ENCODE data around the gene PLLP. TPM values are rescaled to one million over a fixed set of nuclear protein-coding genes. Genes with fewer than 3 reads are reported as not detected.
"Not testable (repeated sequence)": the region's sequence is repeated elsewhere in the genome, so short reads cannot be mapped to it uniquely, and the experiment has no call there.

Gene PLLP
- total and polyA plus RNA-seq, 10 donors = 4.7 to 53.1 (median 17.2) TPM

DNA sequence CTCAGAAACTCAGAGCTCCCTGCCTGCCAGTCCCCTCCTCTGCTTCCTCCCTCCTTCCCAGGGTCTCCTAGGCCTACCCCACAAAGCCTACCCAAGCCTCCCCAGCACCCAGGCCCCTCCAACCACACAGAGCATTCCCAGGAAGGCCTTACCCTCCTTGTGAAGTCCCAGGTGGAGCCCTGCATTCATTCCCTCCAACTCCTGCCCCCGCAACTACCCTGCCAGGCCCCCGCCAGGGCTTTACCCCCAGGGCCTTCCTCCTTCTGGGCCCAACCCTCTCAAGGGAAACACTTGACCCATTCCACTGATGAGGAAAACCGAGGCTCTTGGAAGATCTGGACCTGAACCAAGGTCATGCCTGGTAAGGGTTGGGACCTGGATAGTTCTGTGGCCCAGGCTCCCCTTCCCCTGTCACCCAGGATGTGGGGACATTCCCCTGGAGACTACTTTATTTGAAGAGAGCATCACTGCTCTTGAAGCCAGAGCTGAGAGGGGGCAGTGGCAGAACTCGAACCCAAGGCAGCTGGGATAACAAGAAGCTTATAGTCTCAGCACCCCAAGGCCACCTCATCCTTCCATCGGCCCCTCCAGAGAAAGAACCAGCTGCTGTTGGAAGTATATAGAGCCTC is 12.5 kb downstream of the PLLP start:
- DNase-seq = no peak

GRCh38 chr16:57271063-57271345 is 13.5 kb downstream of the PLLP start:
- H3K9me3 ChIP-seq = no peaks in the 10 kb centered on the region
- 89 to 96% (median 96%) methylated on average over 4 to 7 of the region's 7 CpGs for WGBS, 5 donors
- DNase-seq = no peak
- intact Hi-C loops (cut with DNase I; ENCODE audit: low total_unique reads) = no loop called here
- peaks cover 0 to 59% (median 16%) of the 10 kb centered on the region in 6 donors for H3K4me1 ChIP-seq
- TF ChIP-seq POLR2A (IDR thresholded peaks at IDR 0.05) (no peak), POLR2AphosphoS5 (IDR thresholded peaks at IDR 0.05) (no peak)
- H3K27ac ChIP-seq = no peak overlapping the region
- H3K4me3 ChIP-seq = no peak overlapping the region
- H3K36me3 ChIP-seq = no peaks in the 10 kb centered on the region
- H3K27me3 ChIP-seq (replicated peaks in 1 of 7) = no peaks in the 10 kb centered on the region

More for the DNA sequence above, 12.5 kb downstream of the PLLP start:
- Histone ChIP-seq H3K27me3 (replicated peaks in 1 of 7) (no peaks in the 10 kb centered on the region), H3K9me3 (no peaks in the 10 kb centered on the region), H3K4me3 (no peak overlapping the region), H3K36me3 (no peaks in the 10 kb centered on the region), H3K4me1 (peaks cover 0 to 59% (median 16%) of the 10 kb centered on the region in 6 donors), H3K27ac (no peak overlapping the region)
- 72 to 89% (median 87%) methylated on average over 4 to 5 of the region's 5 CpGs for WGBS, 5 donors
- intact Hi-C loops (cut with DNase I; ENCODE audit: low total_unique reads) = no loop called here
- no peak for TF ChIP-seq POLR2AphosphoS5 (IDR thresholded peaks at IDR 0.05)
- TF ChIP-seq CTCF (IDR thresholded peaks at IDR 0.05 in 8 of 11, conservative IDR thresholded peaks at IDR 0.05 in 3 of 11) = no peak
- no peak for TF ChIP-seq POLR2A (IDR thresholded peaks at IDR 0.05)

GRCh38 chr16:57270221-57271062 is 14.0 kb downstream of the PLLP start:
- DNase-seq = no peak
- Histone ChIP-seq H3K4me1 (peaks cover 0 to 59% (median 16%) of the 10 kb centered on the region in 6 donors), H3K9me3 (no peaks in the 10 kb centered on the region), H3K27ac (peak overlapping the region in 3 of 8 donors; percentile 56 to 70 (median 58)), H3K4me3 (no peak overlapping the region), H3K27me3 (replicated peaks in 1 of 7) (no peaks in the 10 kb centered on the region), H3K36me3 (no peaks in the 10 kb centered on the region)
- 82 to 87% (median 85%) methylated on average over 19 to 25 of the region's 25 CpGs for WGBS, 5 donors
- intact Hi-C loops (cut with DNase I; ENCODE audit: low total_unique reads) = no loop called here
- no peak for TF ChIP-seq CTCF (IDR thresholded peaks at IDR 0.05 in 8 of 11, conservative IDR thresholded peaks at IDR 0.05 in 3 of 11)
- TF ChIP-seq POLR2AphosphoS5 (IDR thresholded peaks at IDR 0.05) = no peak
- TF ChIP-seq POLR2A (IDR thresholded peaks at IDR 0.05) = no peak

DNA sequence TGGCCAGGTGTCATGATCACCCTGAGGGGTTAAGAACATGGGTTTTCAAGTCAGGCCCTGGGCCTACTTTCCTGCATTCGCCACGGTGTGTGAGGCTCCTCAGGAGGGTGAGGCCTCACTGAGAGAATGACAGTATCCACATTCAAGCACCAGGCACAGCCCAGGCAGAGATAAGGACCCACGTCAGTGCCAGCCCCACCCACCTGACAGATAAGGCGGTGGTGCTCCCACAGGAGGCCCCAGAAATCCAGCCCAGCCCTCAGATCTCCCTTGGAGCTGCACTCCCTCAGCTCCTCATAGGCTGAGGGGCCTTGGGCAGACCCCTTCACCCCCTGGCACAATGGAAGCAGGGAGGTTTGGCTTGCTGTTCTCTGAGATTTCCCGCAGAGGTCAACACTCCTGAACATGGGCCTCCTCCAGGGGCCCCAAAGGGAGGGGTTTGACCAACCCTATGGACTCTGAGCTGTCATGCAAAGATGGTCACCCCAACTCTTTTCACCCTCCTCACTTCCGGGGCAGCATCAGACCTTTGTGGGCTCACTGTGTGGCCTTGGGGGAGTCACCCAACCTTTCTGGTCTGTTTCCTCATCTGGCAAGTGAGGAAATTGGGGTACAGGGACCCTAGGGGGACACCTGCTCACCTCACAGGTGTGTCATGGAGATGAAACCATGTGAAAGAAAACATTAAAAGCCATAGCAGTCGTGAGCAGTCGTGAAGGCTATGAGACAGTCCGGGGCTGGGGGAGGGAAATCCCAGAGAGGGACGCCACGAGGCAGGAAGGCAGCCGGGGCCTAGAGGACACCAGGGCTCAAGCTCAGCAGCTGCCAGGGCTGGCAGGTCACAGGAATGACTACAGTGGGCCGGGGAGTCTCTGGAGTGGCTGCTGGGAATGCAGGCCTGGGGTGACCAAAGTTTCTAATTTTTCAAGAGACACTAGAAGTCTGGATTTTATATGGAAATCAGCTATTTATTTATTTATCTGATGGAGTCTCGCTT is 15.4 kb downstream of the PLLP start:
- no peaks in the 10 kb centered on the region for H3K9me3 ChIP-seq
- H3K4me3 ChIP-seq = no peak overlapping the region
- TF ChIP-seq CTCF (IDR thresholded peaks at IDR 0.05 in 8 of 11, conservative IDR thresholded peaks at IDR 0.05 in 3 of 11) (no peak), POLR2AphosphoS5 (IDR thresholded peaks at IDR 0.05) (peak in 1 of 3 donors; percentile 63), POLR2A (IDR thresholded peaks at IDR 0.05) (no peak)
- no peaks in the 10 kb centered on the region for H3K27me3 ChIP-seq (replicated peaks in 1 of 7)
- H3K27ac ChIP-seq = peak overlapping the region in 5 of 8 donors; percentile 11 to 70 (median 56)
- no peaks in the 10 kb centered on the region for H3K36me3 ChIP-seq
- intact Hi-C loops (cut with DNase I; ENCODE audit: low total_unique reads) = no loop called here
- WGBS, 5 donors = 59 to 69% (median 66%) methylated on average over 12 to 14 of the region's 14 CpGs
- DNase-seq = no peak
- H3K4me1 ChIP-seq = peaks cover 0 to 59% (median 16%) of the 10 kb centered on the region in 6 donors

GRCh38 chr16:57267343-57267742 is 17.1 kb downstream of the PLLP start:
- DNase-seq = peak; percentile 2
- H3K9me3 ChIP-seq; H3K27me3 ChIP-seq (replicated peaks in 1 of 7); intact Hi-C loops (cut with DNase I; ENCODE audit: low total_unique reads); H3K36me3 ChIP-seq; H3K4me3 ChIP-seq: not testable (repeated sequence)
- H3K27ac ChIP-seq = peak overlapping the region in 1 of 8 donors; percentile 62
- WGBS, 5 donors = 52 to 73% (median 66%) methylated on average over 2 of the region's 2 CpGs
- H3K4me1 ChIP-seq = peaks cover 0 to 56% (median 16%) of the 10 kb centered on the region in 6 donors

Data from spleen (tissue), 11 donors.